ENCODE results near the gene NLRP5.
"Not testable (repeated sequence)": the region's sequence is repeated elsewhere in the genome, so short reads cannot be mapped to it uniquely, and the experiment has no call there.

DNA sequence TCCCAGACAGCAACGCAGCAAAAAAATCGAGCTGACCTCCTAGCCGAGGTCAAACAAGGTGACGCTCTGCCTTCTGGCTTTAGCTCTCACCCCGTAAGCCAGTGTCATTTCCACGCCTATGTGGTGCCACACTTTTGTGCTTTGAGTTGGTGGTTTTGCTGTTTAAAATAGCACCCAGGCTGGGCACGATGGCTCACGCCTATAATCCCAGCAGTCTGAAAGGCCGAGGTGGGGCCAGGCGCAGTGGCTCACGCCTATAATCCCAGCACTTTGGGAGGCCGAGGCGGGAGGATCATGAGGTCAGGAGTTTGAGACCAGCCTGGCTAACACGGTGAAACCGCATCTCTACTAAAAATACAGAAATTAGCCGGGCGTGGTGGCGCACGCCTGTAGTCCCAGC lies 36.0 kb upstream of the NLRP5 start:
- TF ChIP-seq, protein P1, sequence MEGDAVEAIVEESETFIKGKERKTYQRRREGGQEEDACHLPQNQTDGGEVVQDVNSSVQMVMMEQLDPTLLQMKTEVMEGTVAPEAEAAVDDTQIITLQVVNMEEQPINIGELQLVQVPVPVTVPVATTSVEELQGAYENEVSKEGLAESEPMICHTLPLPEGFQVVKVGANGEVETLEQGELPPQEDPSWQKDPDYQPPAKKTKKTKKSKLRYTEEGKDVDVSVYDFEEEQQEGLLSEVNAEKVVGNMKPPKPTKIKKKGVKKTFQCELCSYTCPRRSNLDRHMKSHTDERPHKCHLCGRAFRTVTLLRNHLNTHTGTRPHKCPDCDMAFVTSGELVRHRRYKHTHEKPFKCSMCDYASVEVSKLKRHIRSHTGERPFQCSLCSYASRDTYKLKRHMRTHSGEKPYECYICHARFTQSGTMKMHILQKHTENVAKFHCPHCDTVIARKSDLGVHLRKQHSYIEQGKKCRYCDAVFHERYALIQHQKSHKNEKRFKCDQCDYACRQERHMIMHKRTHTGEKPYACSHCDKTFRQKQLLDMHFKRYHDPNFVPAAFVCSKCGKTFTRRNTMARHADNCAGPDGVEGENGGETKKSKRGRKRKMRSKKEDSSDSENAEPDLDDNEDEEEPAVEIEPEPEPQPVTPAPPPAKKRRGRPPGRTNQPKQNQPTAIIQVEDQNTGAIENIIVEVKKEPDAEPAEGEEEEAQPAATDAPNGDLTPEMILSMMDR (IDR thresholded peaks at IDR 0.05; ENCODE audit: insufficient read depth, low read length): not testable (repeated sequence)
- not testable (repeated sequence) for TF ChIP-seq POLR2AphosphoS5 (IDR thresholded peaks at IDR 0.05; ENCODE audit: low read depth); GABPA (IDR thresholded peaks at IDR 0.05; ENCODE audit: low read depth); REST (IDR thresholded peaks at IDR 0.05; ENCODE audit: insufficient replicate concordance, low read depth)
